NCI-H524 (cell line): ENCODE results near the gene ZNF429.
A peak's percentile ranks its signal among the peaks of the same experiment; 100 is the strongest.
"Not testable (repeated sequence)": the region's sequence is repeated elsewhere in the genome, so short reads cannot be mapped to it uniquely, and the experiment has no call there.

ENCODE experiments used
- DNase-seq, 2 experiments: peaks; one replicate each; lab custom pipeline; 2025; lab: John Stamatoyannopoulos, UW

The ZNF429 gene

GRCh38 chr19:21505459-21506451 lies at the start of gene ZNF429:
TSS of gene ZNF429 (plus strand) at chr19:21505602. CDS start at chr19:21505772, 170 bp downstream.
- DNase-seq = peak; percentile 96

GRCh38 chr19:21460686-21461085 lies 44.7 kb upstream of the ZNF429 start:
- DNase-seq = no peak

- DNase-seq = no peak
Measured at GRCh38 chr19:21462540-21462939, 42.9 kb upstream of the ZNF429 start.

- DNase-seq = no peak
Measured at GRCh38 chr19:21463449-21464105, 41.8 kb upstream of the ZNF429 start.

- no peak for DNase-seq
Measured at GRCh38 chr19:21466627-21467026, 38.8 kb upstream of the ZNF429 start.

GRCh38 chr19:21468791-21469190 lies 36.6 kb upstream of the ZNF429 start:
- DNase-seq = no peak

GRCh38 chr19:21472507-21472906 lies 32.9 kb upstream of the ZNF429 start:
- DNase-seq = no peak

GRCh38 chr19:21474671-21475181 lies 30.7 kb upstream of the ZNF429 start:
- no peak for DNase-seq

GRCh38 chr19:21482361-21482760 lies 23.0 kb upstream of the ZNF429 start:
- not testable (repeated sequence) for DNase-seq

GRCh38 chr19:21482863-21483276 lies 22.5 kb upstream of the ZNF429 start:
- peak in 1 of 2 experiments; percentile 22 for DNase-seq

- DNase-seq = peak in 1 of 2 experiments; percentile 6
Measured at GRCh38 chr19:21483589-21484170, 21.7 kb upstream of the ZNF429 start.

- DNase-seq = no peak
Measured at GRCh38 chr19:21484631-21485030, 20.8 kb upstream of the ZNF429 start.

- no peak for DNase-seq
Measured at GRCh38 chr19:21485926-21486325, 19.5 kb upstream of the ZNF429 start.

GRCh38 chr19:21487969-21488368 lies 17.4 kb upstream of the ZNF429 start:
- DNase-seq = no peak

GRCh38 chr19:21491146-21491545 lies 14.3 kb upstream of the ZNF429 start:
- no peak for DNase-seq

- DNase-seq = no peak
Measured at GRCh38 chr19:21492947-21493906, 12.2 kb upstream of the ZNF429 start.

GRCh38 chr19:21496876-21497275 lies 8.5 kb upstream of the ZNF429 start:
- DNase-seq = no peak

GRCh38 chr19:21498651-21499050 lies 6.8 kb upstream of the ZNF429 start:
- DNase-seq = no peak

GRCh38 chr19:21508198-21508597 lies 2.8 kb downstream of the ZNF429 start:
- DNase-seq = no peak

- DNase-seq = not testable (repeated sequence)
Measured at GRCh38 chr19:21511058-21511457, 5.7 kb downstream of the ZNF429 start.

GRCh38 chr19:21512609-21513008 lies 7.2 kb downstream of the ZNF429 start:
- DNase-seq = not testable (repeated sequence)
